ENCODE measurements around the gene VIPAS39.
A peak's percentile ranks its signal among the peaks of the same experiment; 100 is the strongest.

Gene VIPAS39

DNA sequence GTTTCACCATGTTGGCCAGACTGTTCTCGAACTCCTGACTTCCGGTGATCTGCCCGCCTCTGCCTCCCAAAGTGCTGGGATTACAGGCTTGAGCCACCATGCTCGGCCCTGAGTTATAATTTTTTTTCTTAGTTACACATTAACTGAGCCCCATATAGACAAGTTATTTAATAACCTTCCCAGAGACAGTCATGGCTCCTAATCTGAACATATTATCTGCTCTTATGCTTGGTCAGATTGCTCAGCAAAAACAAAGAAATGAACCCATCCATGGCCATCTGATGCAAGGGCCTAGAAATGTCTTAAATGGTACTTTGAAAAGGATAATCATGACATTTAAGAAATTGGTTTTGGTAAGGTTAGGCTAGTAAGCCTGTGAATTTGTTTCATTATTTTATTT, 67.2 kb downstream of the VIPAS39 start:
- Histone ChIP-seq H3K9me2 (replicated peaks; ENCODE audit: insufficient read depth, low read length) (no peaks in the 10 kb centered on the region), H3K36me3 (ENCODE audit: low read length) (no peaks in the 10 kb centered on the region), H4K20me1 (ENCODE audit: low read depth, low read length) (no peaks in the 10 kb centered on the region), H3K4me3 (ENCODE audit: insufficient read depth, low read length, poor library complexity, severe bottlenecking) (no peak overlapping the region), H2AFZ (ENCODE audit: low read depth, low read length, severe bottlenecking) (no peak overlapping the region), H3K4me2 (ENCODE audit: low read depth, low read length, poor library complexity, severe bottlenecking) (no peak overlapping the region), H3K27me3 (ENCODE audit: low read length) (no peaks in the 10 kb centered on the region), H3K79me2 (ENCODE audit: insufficient read depth, low read length) (no peaks in the 10 kb centered on the region), H3F3A (ENCODE audit: insufficient read depth) (no peaks in the 10 kb centered on the region), H3K9ac (ENCODE audit: low read length) (no peak overlapping the region), H3K27ac (ENCODE audit: low read depth, low read length) (no peak overlapping the region), H3K9me3 (ENCODE audit: insufficient read depth, low read length) (no peaks in the 10 kb centered on the region)
- TF ChIP-seq CTCF (IDR thresholded peaks at IDR 0.05; ENCODE audit: insufficient read depth, low read length, poor library complexity, severe bottlenecking) (no peak), EZH2phosphoT487 (conservative IDR thresholded peaks at IDR 0.05; ENCODE audit: low read length) (no peak)

- Histone ChIP-seq H2AFZ (ENCODE audit: low read depth, low read length, severe bottlenecking) (no peak overlapping the region), H3K36me3 (ENCODE audit: low read length) (no peaks in the 10 kb centered on the region), H4K20me1 (ENCODE audit: low read depth, low read length) (no peaks in the 10 kb centered on the region), H3K9ac (ENCODE audit: low read length) (no peak overlapping the region), H3K79me2 (ENCODE audit: insufficient read depth, low read length) (peaks cover 30% of the 10 kb centered on the region), H3K4me3 (ENCODE audit: insufficient read depth, low read length, poor library complexity, severe bottlenecking) (no peak overlapping the region), H3K9me3 (ENCODE audit: insufficient read depth, low read length) (no peaks in the 10 kb centered on the region), H3K9me2 (replicated peaks; ENCODE audit: insufficient read depth, low read length) (no peaks in the 10 kb centered on the region), H3K4me2 (ENCODE audit: low read depth, low read length, poor library complexity, severe bottlenecking) (no peak overlapping the region), H3K27me3 (ENCODE audit: low read length) (no peaks in the 10 kb centered on the region), H3F3A (ENCODE audit: insufficient read depth) (peaks cover 13% of the 10 kb centered on the region), H3K27ac (ENCODE audit: low read depth, low read length) (no peak overlapping the region)
- TF ChIP-seq EZH2phosphoT487 (conservative IDR thresholded peaks at IDR 0.05; ENCODE audit: low read length) (no peak), CTCF (IDR thresholded peaks at IDR 0.05; ENCODE audit: insufficient read depth, low read length, poor library complexity, severe bottlenecking) (no peak)
Measured at GRCh38 chr14:77378701-77379100, 78.7 kb downstream of the VIPAS39 start.

- H2AFZ ChIP-seq (ENCODE audit: low read depth, low read length, severe bottlenecking) = peak overlapping the region; percentile 95
- TF ChIP-seq EZH2phosphoT487 (conservative IDR thresholded peaks at IDR 0.05; ENCODE audit: low read length) (no peak), CTCF (IDR thresholded peaks at IDR 0.05; ENCODE audit: insufficient read depth, low read length, poor library complexity, severe bottlenecking) (no peak)
- H3K4me3 ChIP-seq (ENCODE audit: insufficient read depth, low read length, poor library complexity, severe bottlenecking) = peak overlapping the region; percentile 89
- H3K36me3 ChIP-seq (ENCODE audit: low read length) = no peaks in the 10 kb centered on the region
- H3K79me2 ChIP-seq (ENCODE audit: insufficient read depth, low read length) = peaks cover 38% of the 10 kb centered on the region
- peaks cover 23% of the 10 kb centered on the region for H3F3A ChIP-seq (ENCODE audit: insufficient read depth)
- peak overlapping the region; percentile 93 for H3K9ac ChIP-seq (ENCODE audit: low read length)
- H3K27ac ChIP-seq (ENCODE audit: low read depth, low read length) = no peak overlapping the region
- H4K20me1 ChIP-seq (ENCODE audit: low read depth, low read length) = no peaks in the 10 kb centered on the region
- peak overlapping the region; percentile 95 for H3K4me2 ChIP-seq (ENCODE audit: low read depth, low read length, poor library complexity, severe bottlenecking)
- no peaks in the 10 kb centered on the region for H3K9me3 ChIP-seq (ENCODE audit: insufficient read depth, low read length)
- no peaks in the 10 kb centered on the region for H3K9me2 ChIP-seq (replicated peaks; ENCODE audit: insufficient read depth, low read length)
- H3K27me3 ChIP-seq (ENCODE audit: low read length) = no peaks in the 10 kb centered on the region
Measured at GRCh38 chr14:77377502-77377844, 79.9 kb downstream of the VIPAS39 start.

All from SU-DHL-6 (cell line).